Parathyroid adenoma (tissue), 2 donors: ENCODE results near the gene NEDD4.

Experiments used
- H2AFZ ChIP-seq: fragments of 300-600 bp; sonication (generic); one replicate; pipeline ENCODE4 v1.7.0; 2017; ENCODE audit warnings: antibody characterized with exemption, mild to moderate bottlenecking
- H3K27ac ChIP-seq: fragments of 300-600 bp; sonication (generic); one replicate; pipeline ENCODE4 v1.7.0; 2017
- H3K27me3 ChIP-seq: fragments of 300-600 bp; sonication (generic); one replicate; pipeline ENCODE4 v1.7.0; 2017; ENCODE audit warnings: low read length; ENCODE audit not compliant: control insufficient read depth, insufficient read depth
- H3K36me3 ChIP-seq: fragments of 300-600 bp; sonication (generic); one replicate; pipeline ENCODE4 v1.7.0; 2017; ENCODE audit warnings: low read length; ENCODE audit not compliant: control insufficient read depth, insufficient read depth
- H3K4me1 ChIP-seq: fragments of 300-600 bp; sonication (generic); one replicate; pipeline ENCODE4 v1.7.0; 2017; ENCODE audit warnings: control low read depth
- H3K4me2 ChIP-seq: fragments of 300-600 bp; sonication (generic); one replicate; pipeline ENCODE4 v1.7.0; 2017; ENCODE audit warnings: low read length
- H3K4me3 ChIP-seq: fragments of 300-600 bp; sonication (generic); one replicate; pipeline ENCODE4 v1.7.0; 2017; ENCODE audit warnings: low read depth, low read length
- H3K79me2 ChIP-seq: fragments of 300-600 bp; sonication (generic); one replicate; pipeline ENCODE4 v1.7.0; 2017; ENCODE audit warnings: control low read depth
- H3K9ac ChIP-seq: fragments of 300-600 bp; sonication (generic); one replicate; pipeline ENCODE4 v1.7.0; 2017; ENCODE audit warnings: mild to moderate bottlenecking
- H3K9me3 ChIP-seq: fragments of 300-600 bp; sonication (generic); one replicate; pipeline ENCODE4 v1.7.0; 2017; ENCODE audit warnings: low read length; ENCODE audit not compliant: control insufficient read depth
- TF ChIP-seq, protein P1 (sequence below): fragments of 300-600 bp; sonication (generic); IDR thresholded peaks from one replicate; pipeline ENCODE4 v1.7.0; 2017; ENCODE audit warnings: antibody characterized with exemption, mild to moderate bottlenecking
- donor health status: primary hyperparathyroidism.

Gene NEDD4

DNA sequence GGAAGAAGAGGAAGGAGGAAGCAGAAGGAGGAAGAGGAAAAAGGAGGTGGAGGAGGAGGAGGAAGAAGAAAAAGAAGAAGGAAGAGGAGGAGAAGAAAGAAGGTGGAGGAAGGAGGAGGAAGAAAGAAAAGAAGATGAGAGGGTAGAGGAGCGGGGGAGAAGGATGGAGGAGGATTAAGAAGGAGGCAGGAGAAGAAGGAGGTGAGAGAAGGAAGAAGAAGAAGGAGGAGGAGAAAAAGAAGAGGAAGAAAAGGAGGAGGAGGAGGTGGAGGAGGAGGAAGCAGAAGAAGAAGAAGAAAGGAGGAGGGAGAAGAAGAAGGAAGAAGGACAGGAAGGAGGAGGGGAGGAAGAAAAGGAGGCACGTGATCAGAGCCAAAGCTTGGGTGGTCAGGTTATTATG lies 213.1 kb downstream of the NEDD4 start:
- TF ChIP-seq, protein P1, sequence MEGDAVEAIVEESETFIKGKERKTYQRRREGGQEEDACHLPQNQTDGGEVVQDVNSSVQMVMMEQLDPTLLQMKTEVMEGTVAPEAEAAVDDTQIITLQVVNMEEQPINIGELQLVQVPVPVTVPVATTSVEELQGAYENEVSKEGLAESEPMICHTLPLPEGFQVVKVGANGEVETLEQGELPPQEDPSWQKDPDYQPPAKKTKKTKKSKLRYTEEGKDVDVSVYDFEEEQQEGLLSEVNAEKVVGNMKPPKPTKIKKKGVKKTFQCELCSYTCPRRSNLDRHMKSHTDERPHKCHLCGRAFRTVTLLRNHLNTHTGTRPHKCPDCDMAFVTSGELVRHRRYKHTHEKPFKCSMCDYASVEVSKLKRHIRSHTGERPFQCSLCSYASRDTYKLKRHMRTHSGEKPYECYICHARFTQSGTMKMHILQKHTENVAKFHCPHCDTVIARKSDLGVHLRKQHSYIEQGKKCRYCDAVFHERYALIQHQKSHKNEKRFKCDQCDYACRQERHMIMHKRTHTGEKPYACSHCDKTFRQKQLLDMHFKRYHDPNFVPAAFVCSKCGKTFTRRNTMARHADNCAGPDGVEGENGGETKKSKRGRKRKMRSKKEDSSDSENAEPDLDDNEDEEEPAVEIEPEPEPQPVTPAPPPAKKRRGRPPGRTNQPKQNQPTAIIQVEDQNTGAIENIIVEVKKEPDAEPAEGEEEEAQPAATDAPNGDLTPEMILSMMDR = no peak
- Histone ChIP-seq H2AFZ (no peak overlapping the region), H3K27me3 (no peaks in the 10 kb centered on the region), H3K4me2 (no peak overlapping the region), H3K79me2 (no peaks in the 10 kb centered on the region), H3K9ac (no peak overlapping the region), H3K36me3 (no peaks in the 10 kb centered on the region), H3K27ac (no peak overlapping the region), H3K9me3 (no peaks in the 10 kb centered on the region), H3K4me3 (no peak overlapping the region), H3K4me1 (peaks cover 4% of the 10 kb centered on the region)

DNA sequence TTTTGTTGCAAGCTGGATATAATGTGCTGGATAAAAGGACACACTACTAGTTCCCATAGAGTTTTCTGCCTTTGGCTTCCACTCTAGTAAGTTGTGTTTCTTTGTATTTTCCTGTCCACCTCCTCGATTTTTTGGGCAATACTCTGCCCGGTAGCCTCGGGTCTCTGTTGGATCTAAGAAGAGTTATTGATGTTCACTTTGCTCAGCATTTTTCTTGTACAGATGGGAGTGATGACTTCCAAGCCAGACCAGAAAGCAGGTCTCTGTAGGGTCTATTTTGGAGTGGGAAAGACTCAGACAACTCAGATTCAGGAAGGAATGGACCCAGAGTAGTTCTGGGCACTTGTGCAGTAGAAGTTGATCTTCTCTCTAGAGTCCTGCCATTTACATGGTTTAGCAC lies 214.5 kb downstream of the NEDD4 start:
- no peaks in the 10 kb centered on the region for H3K79me2 ChIP-seq
- no peaks in the 10 kb centered on the region for H3K27me3 ChIP-seq
- H2AFZ ChIP-seq = no peak overlapping the region
- H3K36me3 ChIP-seq = no peaks in the 10 kb centered on the region
- TF ChIP-seq, protein P1 = no peak
- H3K9ac ChIP-seq = no peak overlapping the region
- no peak overlapping the region for H3K4me3 ChIP-seq
- peaks cover 6% of the 10 kb centered on the region for H3K4me1 ChIP-seq
- no peak overlapping the region for H3K27ac ChIP-seq
- H3K4me2 ChIP-seq = no peak overlapping the region
- no peaks in the 10 kb centered on the region for H3K9me3 ChIP-seq
